ENCODE data around the gene KIF13A.
"Not testable (repeated sequence)": the region's sequence is repeated elsewhere in the genome, so short reads cannot be mapped to it uniquely, and the experiment has no call there.

The KIF13A gene

GRCh38 chr6:17979479-17979878 lies 8.0 kb downstream of the KIF13A start:
- Histone ChIP-seq H3K36me3 (ENCODE audit: insufficient read depth, low read length) (no peaks in the 10 kb centered on the region), H3K4me3 (no peak overlapping the region), H3K27ac (no peak overlapping the region), H3K9ac (ENCODE audit: insufficient read length) (no peak overlapping the region), H3K9me3 (ENCODE audit: low read depth, low read length) (no peaks in the 10 kb centered on the region)
- DNase-seq (ENCODE audit: low read depth, low spot score): no peak
- TF ChIP-seq POLR2AphosphoS5 (IDR thresholded peaks at IDR 0.05; ENCODE audit: borderline replicate concordance, low read depth, low read length) (no peak), EZH2 (IDR thresholded peaks at IDR 0.05) (no peak), FOXP2 (optimal IDR thresholded peaks at IDR 0.05; ENCODE audit: control extremely low read depth, extremely low read length, insufficient read depth) (no peak)

DNA sequence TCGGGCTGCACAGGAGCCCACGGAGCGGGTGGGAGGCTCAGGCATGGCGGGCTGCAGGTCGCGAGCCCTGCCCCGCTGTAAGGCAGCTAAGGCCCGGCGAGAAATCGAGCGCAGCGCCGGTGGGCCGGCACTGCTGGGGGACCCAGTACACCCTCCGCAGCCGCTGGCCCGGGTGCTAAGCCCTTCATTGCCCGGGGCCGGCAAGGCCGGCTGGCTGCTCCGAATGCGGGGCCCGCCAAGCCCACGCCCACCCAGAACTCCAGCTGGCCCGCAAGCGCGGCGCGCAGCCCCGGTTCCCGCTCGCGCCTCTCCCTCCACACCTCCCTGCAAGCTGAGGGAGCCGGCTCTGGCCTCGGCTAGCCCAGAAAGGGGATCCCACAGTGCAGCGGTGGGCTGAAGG lies 11.2 kb downstream of the KIF13A start:
- not testable (repeated sequence) for DNase-seq (ENCODE audit: low read depth, low spot score); H3K27ac ChIP-seq; H3K9me3 ChIP-seq (ENCODE audit: low read depth, low read length); H3K9ac ChIP-seq (ENCODE audit: insufficient read length); H3K36me3 ChIP-seq (ENCODE audit: insufficient read depth, low read length); H3K4me3 ChIP-seq

DNA sequence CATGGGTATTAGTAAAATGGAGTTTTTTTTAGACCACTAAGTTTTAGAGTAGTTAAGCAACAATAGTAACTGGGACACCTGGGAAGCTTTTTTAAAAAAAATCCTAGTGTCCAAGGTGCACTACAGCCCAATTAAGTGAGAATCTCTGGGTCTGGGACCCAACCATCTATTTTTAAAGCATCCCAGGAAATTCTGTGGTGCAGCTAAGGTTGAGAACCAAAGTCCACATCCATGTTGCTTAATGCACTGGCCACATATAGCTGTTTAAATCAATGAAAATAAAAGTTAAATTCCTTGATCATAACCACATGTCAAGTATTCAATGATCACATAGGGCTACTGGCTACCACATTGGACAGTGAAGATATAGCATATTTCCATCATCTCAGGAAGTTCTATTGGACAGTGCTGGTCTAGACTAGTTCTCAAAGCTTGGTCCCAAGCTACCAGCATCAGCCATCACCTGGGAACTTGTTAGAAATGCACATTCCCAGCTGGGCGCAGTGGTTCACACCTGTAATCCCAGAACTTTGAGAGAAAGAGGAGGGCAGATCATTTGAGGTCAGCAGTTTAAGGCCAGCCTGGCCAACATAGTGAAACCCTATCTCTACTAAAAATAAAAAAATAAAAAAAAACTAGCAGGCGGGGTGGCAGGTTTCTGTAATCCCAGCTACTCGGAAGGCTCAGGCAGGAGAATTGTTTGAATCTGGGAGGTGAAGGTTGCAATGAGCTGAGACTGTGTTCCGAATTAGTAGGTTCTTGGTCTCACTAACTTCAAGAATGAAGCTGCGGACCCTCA lies 12.7 kb downstream of the KIF13A start:
- Histone ChIP-seq H3K4me3 (no peak overlapping the region), H3K36me3 (ENCODE audit: insufficient read depth, low read length) (no peaks in the 10 kb centered on the region), H3K9me3 (ENCODE audit: low read depth, low read length) (no peaks in the 10 kb centered on the region), H3K9ac (ENCODE audit: insufficient read length) (no peak overlapping the region), H3K27ac (no peak overlapping the region)
- TF ChIP-seq FOXP2 (optimal IDR thresholded peaks at IDR 0.05; ENCODE audit: control extremely low read depth, extremely low read length, insufficient read depth) (no peak), POLR2AphosphoS5 (IDR thresholded peaks at IDR 0.05; ENCODE audit: borderline replicate concordance, low read depth, low read length) (no peak), EZH2 (IDR thresholded peaks at IDR 0.05) (no peak)
- DNase-seq (ENCODE audit: low read depth, low spot score): no peak

DNA sequence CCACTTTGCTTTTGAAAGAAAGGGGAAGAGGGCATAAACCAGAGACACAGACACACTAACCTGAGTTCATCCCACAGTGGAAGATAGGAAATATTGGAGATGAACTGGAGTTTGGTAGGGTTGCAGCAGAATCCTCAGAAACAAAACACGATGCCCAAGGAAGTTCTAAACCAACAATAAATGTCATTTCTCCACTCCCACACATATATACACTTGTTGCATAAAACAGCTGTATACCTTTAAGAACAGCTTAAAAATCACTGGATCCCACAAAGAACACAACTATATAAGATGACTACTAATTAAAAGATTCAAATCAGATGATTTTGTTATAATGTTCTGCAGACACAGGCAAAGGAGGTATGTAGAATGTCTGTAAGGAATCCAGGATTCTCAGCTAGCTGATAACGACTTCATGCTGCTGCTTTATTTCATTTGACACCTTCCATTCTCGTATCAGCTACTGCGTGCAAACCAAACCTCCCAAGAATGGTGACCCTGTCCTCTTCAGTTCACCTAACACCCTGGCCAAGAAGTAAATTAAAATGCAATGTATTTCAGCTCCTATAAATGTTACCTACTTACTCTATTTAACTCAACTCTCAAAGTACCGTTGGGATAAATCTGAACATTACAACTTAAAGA lies 14.3 kb downstream of the KIF13A start:
- Histone ChIP-seq H3K27ac (0 out of 2 replicates have a peak overlapping the region, but pooled peaks have one; percentile 52), H3K4me3 (peak overlapping the region; percentile 57), H3K36me3 (ENCODE audit: insufficient read depth, low read length) (no peaks in the 10 kb centered on the region), H3K9me3 (ENCODE audit: low read depth, low read length) (no peaks in the 10 kb centered on the region), H3K9ac (ENCODE audit: insufficient read length) (no peak overlapping the region)
- no peak for TF ChIP-seq FOXP2 (optimal IDR thresholded peaks at IDR 0.05; ENCODE audit: control extremely low read depth, extremely low read length, insufficient read depth)
- no peak for TF ChIP-seq EZH2 (IDR thresholded peaks at IDR 0.05)
- no peak for TF ChIP-seq POLR2AphosphoS5 (IDR thresholded peaks at IDR 0.05; ENCODE audit: borderline replicate concordance, low read depth, low read length)
- no peak for DNase-seq (ENCODE audit: low read depth, low spot score)

DNA sequence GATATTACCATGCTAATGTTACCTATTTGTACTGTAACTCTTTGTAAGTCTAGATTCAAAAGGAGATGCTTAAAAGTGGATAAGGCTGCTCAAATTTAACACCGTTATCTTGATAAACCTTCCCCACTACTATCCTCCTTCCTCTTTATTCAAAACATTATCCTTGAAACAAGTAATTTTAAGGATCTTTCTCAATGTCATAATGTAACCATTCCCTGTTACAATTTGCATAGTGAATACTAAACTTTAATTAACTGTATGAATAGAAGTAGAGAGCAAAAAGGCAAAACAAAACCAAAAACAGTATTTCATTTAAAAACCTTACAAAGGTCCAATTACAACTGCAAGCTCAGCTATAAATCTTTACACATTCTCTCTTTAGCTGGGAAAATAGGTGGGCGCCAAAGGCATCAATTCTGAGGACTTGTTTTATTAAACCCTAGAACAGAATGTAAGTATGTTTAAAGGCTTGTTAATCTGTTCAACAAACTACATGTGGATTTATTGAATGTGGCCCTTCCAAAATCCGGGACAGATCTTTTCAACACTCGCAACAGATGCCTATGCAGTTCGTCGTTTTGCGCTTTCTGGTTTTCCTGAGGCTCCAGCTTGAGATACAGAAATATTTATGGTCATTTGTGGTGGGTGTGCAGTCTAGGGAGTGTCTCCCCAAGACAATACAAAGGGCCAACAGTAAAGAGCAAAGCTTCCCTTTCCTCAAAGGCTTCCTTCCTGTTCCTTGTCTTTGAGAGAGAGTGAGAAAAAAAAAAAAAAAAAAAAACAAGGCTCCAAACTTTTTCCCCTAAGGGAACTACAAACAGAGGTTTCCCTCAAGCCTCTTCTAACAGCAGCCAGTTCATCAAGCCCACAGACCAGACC lies 15.1 kb downstream of the KIF13A start:
- no peak for DNase-seq (ENCODE audit: low read depth, low spot score)
- H3K36me3 ChIP-seq (ENCODE audit: insufficient read depth, low read length): no peaks in the 10 kb centered on the region
- no peaks in the 10 kb centered on the region for H3K9me3 ChIP-seq (ENCODE audit: low read depth, low read length)
- TF ChIP-seq FOXP2 (optimal IDR thresholded peaks at IDR 0.05; ENCODE audit: control extremely low read depth, extremely low read length, insufficient read depth): no peak
- no peak for TF ChIP-seq POLR2AphosphoS5 (IDR thresholded peaks at IDR 0.05; ENCODE audit: borderline replicate concordance, low read depth, low read length)
- no peak for TF ChIP-seq EZH2 (IDR thresholded peaks at IDR 0.05)
- no peak overlapping the region for H3K9ac ChIP-seq (ENCODE audit: insufficient read length)
- H3K4me3 ChIP-seq: peak overlapping the region; percentile 57
- peak overlapping the region; percentile 52; the same call in 1 of the 2 replicates for H3K27ac ChIP-seq

- no peak for TF ChIP-seq EZH2 (IDR thresholded peaks at IDR 0.05)
- TF ChIP-seq FOXP2 (optimal IDR thresholded peaks at IDR 0.05; ENCODE audit: control extremely low read depth, extremely low read length, insufficient read depth): no peak
- TF ChIP-seq POLR2AphosphoS5 (IDR thresholded peaks at IDR 0.05; ENCODE audit: borderline replicate concordance, low read depth, low read length): no peak
- Histone ChIP-seq H3K36me3 (ENCODE audit: insufficient read depth, low read length) (no peaks in the 10 kb centered on the region), H3K27ac (no peak overlapping the region), H3K9ac (ENCODE audit: insufficient read length) (no peak overlapping the region), H3K4me3 (peak overlapping the region; percentile 57; the same call in 1 of the 2 replicates), H3K9me3 (ENCODE audit: low read depth, low read length) (no peaks in the 10 kb centered on the region)
- DNase-seq (ENCODE audit: low read depth, low spot score): no peak
Observed at GRCh38 chr6:17971128-17972073, 16.0 kb downstream of the KIF13A start.

- Histone ChIP-seq H3K36me3 (ENCODE audit: insufficient read depth, low read length) (no peaks in the 10 kb centered on the region), H3K9me3 (ENCODE audit: low read depth, low read length) (no peaks in the 10 kb centered on the region), H3K27ac (no peak overlapping the region), H3K4me3 (no peak overlapping the region), H3K9ac (ENCODE audit: insufficient read length) (no peak overlapping the region)
- DNase-seq (ENCODE audit: low read depth, low spot score): no peak
- no peak for TF ChIP-seq EZH2 (IDR thresholded peaks at IDR 0.05)
- no peak for TF ChIP-seq POLR2AphosphoS5 (IDR thresholded peaks at IDR 0.05; ENCODE audit: borderline replicate concordance, low read depth, low read length)
- no peak for TF ChIP-seq FOXP2 (optimal IDR thresholded peaks at IDR 0.05; ENCODE audit: control extremely low read depth, extremely low read length, insufficient read depth)
Observed at GRCh38 chr6:17968876-17969275, 18.6 kb downstream of the KIF13A start.

Measured in SK-N-MC (cell line).